GM06990 (cell line): ENCODE data around the gene OTOF.

Source experiments
- DNase-seq: peaks from one replicate; pipeline ENCODE4 v3.0.0-alpha.2; 2011; ENCODE audit not compliant: insufficient read length; ENCODE audit errors: extremely low read depth
- H3K27me3 ChIP-seq: replicated peaks from 2 replicates; pipeline ENCODE4 v1.6.0; 2011; ENCODE audit warnings: low read length; ENCODE audit not compliant: control insufficient read depth, insufficient read depth
- H3K36me3 ChIP-seq: 2 replicates; pipeline ENCODE4 v1.5.1; 2011; ENCODE audit warnings: low read length; ENCODE audit not compliant: control insufficient read depth, insufficient read depth
- H3K4me3 ChIP-seq: replicated peaks from 2 replicates; pipeline ENCODE4 v1.5.1; 2011; ENCODE audit warnings: low read depth, mild to moderate bottlenecking, control low read depth, low read length
- TF ChIP-seq, protein P1 (sequence below): IDR thresholded peaks from 2 replicates; pipeline ENCODE4 v1.5.1; 2011; ENCODE audit warnings: low read length, control low read depth, mild to moderate bottlenecking, inconsistent platforms; ENCODE audit not compliant: insufficient read depth, poor library complexity, severe bottlenecking

Gene OTOF

DNA sequence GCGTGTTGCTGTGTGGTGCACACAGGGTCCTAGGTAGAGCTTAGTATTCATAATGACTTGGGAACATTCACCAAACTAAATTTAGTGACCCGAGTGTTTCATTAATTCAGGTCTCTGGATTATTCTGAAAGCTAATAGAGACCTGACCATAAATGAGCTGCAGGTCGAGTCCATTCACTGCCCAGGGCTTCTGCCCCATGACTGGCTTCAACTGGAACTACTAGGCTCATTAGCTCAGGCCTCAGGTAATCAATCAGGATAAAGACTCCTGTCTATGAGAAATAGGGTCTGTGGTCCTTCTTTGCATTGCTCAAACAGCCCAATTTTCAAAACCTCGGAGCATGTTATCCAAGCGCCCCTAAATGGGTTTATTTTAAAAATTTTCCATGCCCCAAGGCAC, 30.0 kb upstream of the OTOF start:
- DNase-seq, result no peak
- Histone ChIP-seq H3K4me3 (no peak overlapping the region), H3K36me3 (no peaks in the 10 kb centered on the region), H3K27me3 (peaks cover 1% of the 10 kb centered on the region)
- TF ChIP-seq, protein P1, sequence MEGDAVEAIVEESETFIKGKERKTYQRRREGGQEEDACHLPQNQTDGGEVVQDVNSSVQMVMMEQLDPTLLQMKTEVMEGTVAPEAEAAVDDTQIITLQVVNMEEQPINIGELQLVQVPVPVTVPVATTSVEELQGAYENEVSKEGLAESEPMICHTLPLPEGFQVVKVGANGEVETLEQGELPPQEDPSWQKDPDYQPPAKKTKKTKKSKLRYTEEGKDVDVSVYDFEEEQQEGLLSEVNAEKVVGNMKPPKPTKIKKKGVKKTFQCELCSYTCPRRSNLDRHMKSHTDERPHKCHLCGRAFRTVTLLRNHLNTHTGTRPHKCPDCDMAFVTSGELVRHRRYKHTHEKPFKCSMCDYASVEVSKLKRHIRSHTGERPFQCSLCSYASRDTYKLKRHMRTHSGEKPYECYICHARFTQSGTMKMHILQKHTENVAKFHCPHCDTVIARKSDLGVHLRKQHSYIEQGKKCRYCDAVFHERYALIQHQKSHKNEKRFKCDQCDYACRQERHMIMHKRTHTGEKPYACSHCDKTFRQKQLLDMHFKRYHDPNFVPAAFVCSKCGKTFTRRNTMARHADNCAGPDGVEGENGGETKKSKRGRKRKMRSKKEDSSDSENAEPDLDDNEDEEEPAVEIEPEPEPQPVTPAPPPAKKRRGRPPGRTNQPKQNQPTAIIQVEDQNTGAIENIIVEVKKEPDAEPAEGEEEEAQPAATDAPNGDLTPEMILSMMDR, result no peak

DNA sequence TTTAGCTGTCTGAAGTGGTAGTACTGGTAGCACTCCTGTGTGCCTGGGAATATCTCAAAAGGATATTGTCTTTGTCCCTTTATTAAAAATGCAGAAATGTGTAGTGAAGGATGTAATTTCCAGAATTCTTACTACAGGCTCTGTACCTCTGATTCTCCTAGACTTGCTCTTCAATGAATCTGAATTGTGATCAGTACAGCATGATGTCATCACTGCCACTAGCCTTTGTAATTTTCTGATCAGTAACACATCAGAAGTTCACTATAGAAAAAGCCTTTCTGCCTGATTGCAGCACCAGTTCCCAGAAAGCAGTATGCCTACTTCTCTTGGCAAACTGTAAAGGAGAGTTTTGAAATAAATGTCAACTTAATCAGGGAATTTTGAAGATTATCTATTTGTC, 29.2 kb upstream of the OTOF start:
- Histone ChIP-seq H3K27me3 (peaks cover 1% of the 10 kb centered on the region), H3K4me3 (no peak overlapping the region), H3K36me3 (no peaks in the 10 kb centered on the region)
- no peak for DNase-seq
- TF ChIP-seq, protein P1, result no peak

DNA sequence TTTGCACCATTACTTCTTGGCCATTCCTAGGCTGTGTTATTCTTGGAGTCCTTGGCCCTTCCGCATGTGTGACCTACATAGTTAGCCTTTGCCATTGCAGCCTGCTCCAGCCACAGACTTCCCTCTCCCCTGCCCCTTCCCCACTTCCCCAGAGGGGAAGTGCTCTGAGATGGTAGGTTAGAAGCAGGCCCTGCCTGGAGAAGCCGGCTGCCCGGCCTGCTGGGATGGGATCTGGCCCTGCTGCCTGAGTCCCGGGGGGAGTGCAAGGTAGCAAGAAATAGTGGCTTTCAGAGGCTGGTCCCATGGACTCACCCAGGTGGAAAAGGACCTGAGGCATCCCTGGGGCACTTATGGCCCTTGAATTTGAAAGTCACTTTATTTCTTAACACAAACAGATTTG, 28.4 kb upstream of the OTOF start:
- DNase-seq, result no peak
- TF ChIP-seq, protein P1, result no peak
- Histone ChIP-seq H3K27me3 (peaks cover 1% of the 10 kb centered on the region), H3K4me3 (no peak overlapping the region), H3K36me3 (no peaks in the 10 kb centered on the region)

DNA sequence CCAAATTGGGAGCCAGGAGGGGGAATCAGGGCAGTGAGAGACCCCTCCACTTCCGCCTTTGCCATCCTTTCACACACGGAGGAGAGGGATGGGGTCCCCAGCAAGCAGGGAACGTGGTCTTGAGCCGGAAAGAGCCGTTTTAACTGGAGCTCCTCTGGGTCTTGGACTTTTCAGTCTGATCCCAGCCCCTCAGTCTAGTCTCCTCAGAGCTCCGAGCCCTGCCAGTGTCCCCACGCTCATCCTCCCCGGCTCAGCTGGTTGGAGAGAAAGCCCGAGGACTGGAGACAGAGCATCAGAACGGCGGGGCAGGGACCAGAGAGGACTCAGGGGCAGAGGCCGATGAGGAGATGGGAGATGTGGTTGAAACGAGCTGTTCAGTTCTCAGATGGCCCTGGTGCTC, 26.1 kb upstream of the OTOF start:
- peaks cover 1% of the 10 kb centered on the region for H3K27me3 ChIP-seq
- TF ChIP-seq, protein P1, result no peak
- no peak for DNase-seq
- H3K36me3 ChIP-seq, result no peaks in the 10 kb centered on the region
- H3K4me3 ChIP-seq, result no peak overlapping the region

DNA sequence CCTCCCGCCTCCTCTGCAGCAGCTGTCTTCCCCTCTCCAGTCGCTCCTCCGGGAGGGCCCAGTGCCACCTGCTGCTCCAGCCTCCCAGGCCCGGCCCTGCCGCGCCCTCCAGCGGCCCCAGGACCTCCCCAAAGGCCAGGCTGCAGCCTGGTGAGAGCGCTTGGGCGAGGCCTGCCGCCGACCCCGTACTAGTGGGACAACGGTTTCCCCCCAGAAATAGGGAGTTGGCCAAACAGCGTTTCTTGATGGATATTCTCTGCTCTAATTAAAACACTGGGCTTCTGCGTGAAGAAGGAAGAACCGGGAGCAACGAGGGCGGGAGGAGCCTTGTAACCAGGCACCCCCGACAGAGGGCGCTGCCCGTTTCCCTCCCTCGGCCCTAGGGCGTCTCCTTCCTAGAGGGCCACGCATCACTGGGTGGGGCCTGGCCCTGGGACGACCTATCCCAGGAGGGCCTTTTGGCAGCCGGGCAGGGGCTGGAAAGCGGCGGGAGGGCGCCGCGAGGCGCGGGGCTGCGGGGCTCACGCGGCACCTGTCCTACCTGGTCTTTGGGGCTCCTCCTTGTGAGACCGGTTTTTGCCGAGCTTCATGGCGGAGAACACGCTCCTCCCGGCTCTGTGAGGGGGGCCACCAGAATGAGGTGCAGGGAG, 25.4 kb upstream of the OTOF start:
- Histone ChIP-seq H3K27me3 (peaks cover 3% of the 10 kb centered on the region), H3K4me3 (peak overlapping the region; percentile 34), H3K36me3 (no peaks in the 10 kb centered on the region)
- TF ChIP-seq, protein P1, result peak; percentile 81
- peak; percentile 52 for DNase-seq

DNA sequence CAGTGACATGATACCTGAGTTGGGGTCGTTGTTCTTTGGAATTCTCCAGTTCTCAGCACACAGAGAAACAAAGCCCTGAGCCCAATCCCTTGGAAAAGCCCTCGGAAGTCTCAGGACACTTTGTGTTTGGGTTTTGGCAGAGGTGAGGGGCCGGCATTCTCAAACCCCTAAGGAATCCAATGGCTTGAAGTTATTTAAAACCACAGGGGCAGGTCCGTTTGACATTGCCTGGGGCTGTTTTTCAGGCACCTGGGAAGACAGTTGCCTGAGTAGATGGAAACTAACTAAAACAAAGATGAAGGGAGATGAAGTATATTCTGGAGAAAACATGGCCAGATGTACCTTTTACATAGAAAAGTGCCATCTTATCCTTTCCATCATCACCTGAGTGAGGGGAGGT, 22.5 kb upstream of the OTOF start:
- H3K4me3 ChIP-seq, result no peak overlapping the region
- TF ChIP-seq, protein P1, result no peak
- H3K36me3 ChIP-seq, result no peaks in the 10 kb centered on the region
- no peak for DNase-seq
- peaks cover 3% of the 10 kb centered on the region for H3K27me3 ChIP-seq
